Tibial artery (tissue), 4 donors: Measurements from ENCODE around the gene DSCAM.
"Not testable (repeated sequence)": the region's sequence is repeated elsewhere in the genome, so short reads cannot be mapped to it uniquely, and the experiment has no call there.

Experiments used
- DNase-seq, 2 donors: peaks; one replicate each; pipeline ENCODE4 v3.0.0-alpha.2; 2019
- H3K27ac ChIP-seq, 2 donors: fragments of 200-600 bp; sonication (generic) in 1 of 2; 1 replicate in 1 of 2; 2 replicates in 1 of 2; pipeline ENCODE4 v1.5.1; 2018 to 2019; ENCODE audit warnings: mild to moderate bottlenecking in 1 of 2
- H3K27me3 ChIP-seq, 2 donors: fragments of 200-600 bp; sonication (generic) in 1 of 2; one replicate each; pipeline versions ENCODE4 v1.5.1 to v1.6.0; 2016 to 2019
- H3K36me3 ChIP-seq, 3 donors: fragments of 200-600 bp; sonication (generic) in 2 of 3; one replicate each; pipeline ENCODE4 v1.5.1; 2016 to 2019; ENCODE audit warnings: mild to moderate bottlenecking in 2 of 3
- H3K4me1 ChIP-seq, 4 donors: fragments of 200-600 bp; sonication (generic) in 2 of 4; 1 replicate in 3 of 4; 2 replicates in 1 of 4; pipeline ENCODE4 v1.5.1; 2016 to 2019
- H3K4me3 ChIP-seq, 2 donors: fragments of 200-600 bp; sonication (generic) in 1 of 2; 1 replicate in 1 of 2; 2 replicates in 1 of 2; pipeline ENCODE4 v1.5.1; 2018 to 2019; ENCODE audit warnings: mild to moderate bottlenecking in 2 of 2
- H3K9me3 ChIP-seq, 3 donors: fragments of 200-600 bp; sonication (generic) in 1 of 3; one replicate each; pipeline ENCODE4 v1.5.1; 2016 to 2019
- CTCF ChIP-seq, 2 experiments: fragments of 200-600 bp in 1 of 2; fragments of 450-650 bp in 1 of 2; IDR thresholded peaks; one replicate each; pipeline ENCODE4 v1.5.1; 2017 to 2019; ENCODE audit warnings: antibody characterized with exemption in 2 of 2, mild to moderate bottlenecking in 1 of 2, moderate library complexity in 1 of 2
- intact Hi-C: fragments of 100-400 bp; cut with DNase I; formaldehyde crosslinking; loops from one replicate; pipeline ENCODE4 v1.15.0; 2023; ENCODE audit warnings: low total_unique reads

DSCAM gene

DNA sequence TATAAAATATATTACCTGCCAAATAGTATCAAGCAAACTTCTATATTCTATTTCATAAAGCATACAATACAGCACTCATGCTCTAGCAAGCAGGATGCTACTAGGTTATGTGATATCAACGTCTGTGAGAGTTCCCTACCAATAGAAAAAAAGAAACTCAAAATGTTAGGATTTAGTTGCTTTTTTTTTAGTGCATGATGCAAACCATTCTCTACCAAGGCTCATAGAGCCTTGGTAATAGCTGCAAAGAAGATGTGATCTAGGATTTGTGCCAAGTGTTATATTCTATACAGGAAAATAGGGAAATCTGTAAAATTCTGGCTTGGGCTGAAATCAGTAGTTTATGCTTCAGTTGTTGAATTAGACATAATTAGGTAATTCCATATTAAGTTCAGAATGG lies 394.4 kb downstream of the DSCAM start:
- TF ChIP-seq CTCF (IDR thresholded peaks at IDR 0.05): no peak
- no peak overlapping the region for H3K27ac ChIP-seq
- no peaks in the 10 kb centered on the region for H3K4me1 ChIP-seq
- intact Hi-C loops: no loop called here
- no peak for DNase-seq
- H3K36me3 ChIP-seq: no peaks in the 10 kb centered on the region
- H3K9me3 ChIP-seq: no peaks in the 10 kb centered on the region
- no peaks in the 10 kb centered on the region for H3K27me3 ChIP-seq
- no peak overlapping the region for H3K4me3 ChIP-seq

- H3K27ac ChIP-seq: no peak overlapping the region
- no peaks in the 10 kb centered on the region for H3K36me3 ChIP-seq
- H3K27me3 ChIP-seq: no peaks in the 10 kb centered on the region
- intact Hi-C loops: no loop called here
- TF ChIP-seq CTCF (IDR thresholded peaks at IDR 0.05): no peak
- no peaks in the 10 kb centered on the region for H3K4me1 ChIP-seq
- DNase-seq: no peak
- H3K9me3 ChIP-seq: peaks cover 0 to 4% (median 0%) of the 10 kb centered on the region in 3 donors
- no peak overlapping the region for H3K4me3 ChIP-seq
Observed at GRCh38 chr21:40447016-40447415, 399.9 kb downstream of the DSCAM start.

- intact Hi-C loops: no loop called here
- H3K36me3 ChIP-seq: no peaks in the 10 kb centered on the region
- peaks cover 0 to 4% (median 0%) of the 10 kb centered on the region in 3 donors for H3K9me3 ChIP-seq
- H3K4me1 ChIP-seq: no peaks in the 10 kb centered on the region
- no peak overlapping the region for H3K4me3 ChIP-seq
- no peaks in the 10 kb centered on the region for H3K27me3 ChIP-seq
- no peak overlapping the region for H3K27ac ChIP-seq
- DNase-seq: no peak
- TF ChIP-seq CTCF (IDR thresholded peaks at IDR 0.05): no peak
Observed at GRCh38 chr21:40445349-40445921, 401.5 kb downstream of the DSCAM start.

GRCh38 chr21:40439581-40439980 lies 407.4 kb downstream of the DSCAM start:
- H3K27ac ChIP-seq, H3K4me1 ChIP-seq, DNase-seq, intact Hi-C loops, H3K4me3 ChIP-seq, H3K36me3 ChIP-seq, H3K9me3 ChIP-seq, H3K27me3 ChIP-seq: not testable (repeated sequence)

- intact Hi-C loops: no loop called here
- H3K27ac ChIP-seq: no peak overlapping the region
- H3K4me1 ChIP-seq: no peaks in the 10 kb centered on the region
- DNase-seq: no peak
- TF ChIP-seq CTCF (IDR thresholded peaks at IDR 0.05): no peak
- H3K36me3 ChIP-seq: no peaks in the 10 kb centered on the region
- no peaks in the 10 kb centered on the region for H3K9me3 ChIP-seq
- H3K4me3 ChIP-seq: no peak overlapping the region
- no peaks in the 10 kb centered on the region for H3K27me3 ChIP-seq
Observed at GRCh38 chr21:40438616-40439015, 408.3 kb downstream of the DSCAM start.

DNA sequence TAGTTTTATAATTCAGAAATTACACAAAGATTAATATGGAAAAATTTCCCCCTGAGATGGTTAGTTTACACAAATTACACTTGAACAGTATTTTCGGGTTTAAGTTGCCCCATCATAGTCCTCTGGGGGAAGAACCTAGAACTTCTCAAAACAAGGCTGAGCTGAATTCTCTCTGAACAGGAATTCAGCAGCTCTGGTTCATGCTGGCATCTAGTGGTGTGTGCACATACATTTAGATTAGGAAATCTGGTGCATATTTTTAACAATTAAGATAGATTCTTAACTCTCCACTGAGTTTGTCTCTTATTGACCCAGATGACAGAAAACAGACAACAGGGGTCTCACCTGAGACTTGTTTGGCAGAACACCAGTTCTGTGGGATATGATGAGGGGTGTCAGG lies 410.7 kb downstream of the DSCAM start:
- no peaks in the 10 kb centered on the region for H3K9me3 ChIP-seq
- no peak overlapping the region for H3K27ac ChIP-seq
- no peak overlapping the region for H3K4me3 ChIP-seq
- no peak for TF ChIP-seq CTCF (IDR thresholded peaks at IDR 0.05)
- intact Hi-C loops: no loop called here
- no peaks in the 10 kb centered on the region for H3K4me1 ChIP-seq
- no peak for DNase-seq
- no peaks in the 10 kb centered on the region for H3K27me3 ChIP-seq
- no peaks in the 10 kb centered on the region for H3K36me3 ChIP-seq
